ENCODE measurements around the gene TRIM71.
"Not testable (repeated sequence)": the region's sequence is repeated elsewhere in the genome, so short reads cannot be mapped to it uniquely, and the experiment has no call there.

The TRIM71 gene

GRCh38 chr3:32895701-32896100 is 77.9 kb downstream of the TRIM71 start:
- DNase-seq = no peak

- no peak for DNase-seq
Measured at GRCh38 chr3:32896143-32896542, 78.3 kb downstream of the TRIM71 start.

DNA sequence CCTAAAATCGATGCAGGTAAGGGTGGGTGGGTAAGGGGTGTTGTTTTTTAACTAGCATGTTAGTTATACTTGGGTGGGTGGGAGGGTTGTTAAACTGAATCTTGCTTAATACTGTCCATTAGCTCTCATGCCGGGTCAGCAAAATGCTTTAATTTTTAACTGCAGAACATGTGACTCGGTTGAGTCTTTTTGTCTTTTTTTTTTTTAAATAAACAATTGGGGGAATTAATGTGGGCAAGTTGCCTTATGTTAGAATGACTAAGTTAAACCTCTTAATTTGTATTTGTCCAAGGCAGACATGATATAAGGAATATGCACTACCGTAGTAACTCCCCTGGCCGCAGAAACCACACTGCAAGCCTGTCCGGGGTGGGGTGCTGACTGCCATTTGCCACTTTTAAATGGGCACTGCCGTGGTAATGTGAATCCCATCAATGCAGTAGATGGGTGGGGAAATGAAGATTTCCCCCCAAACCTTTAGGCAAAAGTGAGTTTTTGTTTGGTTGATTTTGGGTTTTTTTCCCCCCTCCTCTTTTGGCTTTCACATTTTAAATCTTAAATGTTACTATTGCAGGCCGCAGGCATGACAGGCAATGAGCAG is 79.3 kb downstream of the TRIM71 start:
- no peak for DNase-seq

GRCh38 chr3:32897981-32898623 is 80.3 kb downstream of the TRIM71 start:
- no peak for DNase-seq

DNA sequence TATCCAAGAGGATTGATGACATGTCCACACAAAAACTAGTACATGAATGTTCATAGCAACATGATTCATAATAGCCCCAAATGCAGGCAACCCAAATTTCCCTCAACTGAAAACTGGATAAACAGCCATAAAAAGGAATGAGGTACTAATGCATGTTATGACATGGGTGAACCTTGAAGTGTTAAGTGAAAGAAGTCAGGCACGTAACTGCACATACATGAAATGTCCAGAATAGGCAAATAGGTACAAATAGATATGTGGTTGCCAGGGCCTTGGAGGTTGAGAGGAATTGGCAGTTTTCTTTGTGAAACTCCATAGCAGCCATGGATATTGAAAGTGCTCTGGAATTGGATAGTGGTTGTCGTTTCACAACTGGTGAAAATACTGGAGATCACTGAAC is 81.5 kb downstream of the TRIM71 start:
- DNase-seq = no peak

GRCh38 chr3:32901005-32901932 is 83.5 kb downstream of the TRIM71 start:
- DNase-seq = no peak

- DNase-seq = not testable (repeated sequence)
Measured at GRCh38 chr3:32902887-32903371, 85.1 kb downstream of the TRIM71 start.

DNA sequence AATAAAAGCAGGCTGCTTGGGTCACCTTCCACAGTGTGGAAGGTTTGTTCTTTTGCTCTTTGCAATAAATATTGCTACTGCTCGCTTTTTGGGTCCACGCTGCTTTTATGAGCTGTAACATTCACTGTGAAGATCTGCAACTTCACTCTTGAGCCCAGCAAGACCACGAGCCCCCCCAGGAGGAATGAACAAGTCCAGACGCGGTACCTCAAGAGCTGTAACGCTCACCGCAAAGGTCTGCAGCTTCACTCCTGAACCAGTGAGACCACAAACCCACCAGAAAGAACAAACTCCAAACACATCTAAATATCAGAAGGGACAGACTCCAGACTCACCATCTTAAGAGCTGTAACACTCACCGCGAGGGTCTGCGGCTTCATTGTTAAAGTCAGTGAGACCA is 86.2 kb downstream of the TRIM71 start:
- no peak for DNase-seq

DNA sequence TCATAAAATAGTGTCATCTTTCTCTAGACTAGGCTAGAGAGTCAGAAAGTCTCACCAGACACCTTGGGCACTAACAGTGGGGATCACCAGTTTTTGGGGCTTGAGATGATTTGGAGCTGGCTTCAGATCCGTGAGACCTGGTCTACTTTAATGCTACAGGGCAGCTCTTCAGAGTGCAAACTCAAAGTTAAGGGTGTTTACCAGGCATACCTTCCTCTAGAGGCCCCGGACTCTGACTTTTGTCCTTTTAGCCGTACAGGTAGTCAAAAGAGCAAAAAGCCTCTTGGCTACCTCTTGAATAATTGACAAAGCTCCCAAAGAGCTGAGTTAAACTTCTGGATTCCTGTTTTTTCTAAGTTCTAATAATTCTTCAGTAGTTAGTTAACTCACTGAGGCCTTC is 92.2 kb downstream of the TRIM71 start:
- DNase-seq = no peak

GRCh38 chr3:32910954-32911353 is 93.2 kb downstream of the TRIM71 start:
- no peak for DNase-seq

GRCh38 chr3:32912046-32912445 is 94.2 kb downstream of the TRIM71 start:
- DNase-seq = no peak

- DNase-seq = no peak
Measured at GRCh38 chr3:32913790-32914446, 96.1 kb downstream of the TRIM71 start.

GRCh38 chr3:32919920-32920319 is 102.1 kb downstream of the TRIM71 start:
- DNase-seq = no peak

DNA sequence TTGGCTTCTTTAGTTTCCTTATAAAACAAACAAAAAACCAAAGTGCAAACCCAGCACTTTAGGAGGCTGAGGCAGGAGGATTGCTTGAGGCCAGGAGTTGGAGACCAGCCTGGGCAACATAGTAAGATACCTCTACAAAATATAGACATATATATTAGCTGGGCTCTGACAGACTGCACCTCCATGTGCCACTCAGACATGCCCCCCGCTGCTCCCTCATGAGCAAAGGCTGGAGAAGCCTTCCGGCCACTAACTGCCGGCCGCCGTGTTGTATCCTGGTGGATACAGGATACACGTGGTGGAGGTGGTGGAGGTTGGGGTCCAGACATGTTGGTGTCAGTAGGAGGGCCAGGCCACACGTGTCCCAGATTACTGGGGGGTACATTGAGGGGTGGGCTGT is 104.3 kb downstream of the TRIM71 start:
- no peak for DNase-seq

GRCh38 chr3:32930161-32930560 is 112.4 kb downstream of the TRIM71 start:
- DNase-seq = no peak

DNA sequence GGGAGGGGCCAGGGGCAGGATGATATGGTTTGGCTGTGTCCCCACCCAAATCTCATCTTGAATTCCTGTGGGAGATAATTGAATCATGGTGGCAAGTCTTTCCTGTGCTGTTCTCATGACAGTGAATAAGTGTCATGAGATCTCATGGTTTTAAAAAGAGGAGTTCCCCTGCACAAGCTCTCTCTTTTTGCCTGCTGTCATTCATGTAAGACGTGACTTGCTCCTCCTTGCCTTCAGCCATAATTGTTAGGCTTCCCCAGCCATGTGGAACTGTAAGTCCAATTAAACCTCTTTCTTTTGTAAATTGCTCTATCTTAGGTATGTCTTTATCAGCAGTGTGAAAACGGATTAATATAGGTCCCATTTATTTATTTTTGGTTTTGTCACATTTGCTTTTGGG is 113.5 kb downstream of the TRIM71 start:
- not testable (repeated sequence) for DNase-seq

DNA sequence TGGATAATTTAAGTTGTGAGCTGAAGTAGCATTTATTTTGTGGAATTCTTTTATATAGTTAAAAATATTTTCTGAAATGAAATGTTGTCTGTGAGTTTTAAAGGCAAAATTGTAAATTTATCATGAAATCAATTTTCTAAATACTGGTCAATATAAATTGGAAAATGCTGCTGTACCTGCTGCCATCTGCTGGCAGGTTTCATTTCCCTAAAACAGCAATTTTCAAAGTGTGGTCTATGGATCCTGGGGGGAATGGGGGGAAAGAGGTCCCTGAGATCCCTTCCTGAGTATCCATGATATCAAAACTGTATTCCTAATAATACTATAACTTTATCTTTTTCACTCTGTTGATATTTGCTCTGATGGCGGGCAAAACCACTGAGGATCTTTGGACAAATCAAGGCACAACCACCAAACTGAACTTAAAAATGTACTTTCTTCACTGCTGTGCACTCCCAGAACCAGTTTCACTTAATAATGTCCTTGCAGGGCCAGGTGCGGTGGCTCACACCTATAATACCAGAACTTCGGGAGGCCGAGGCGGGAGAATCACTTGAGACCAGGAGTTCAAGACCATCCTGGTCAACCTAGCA is 116.4 kb downstream of the TRIM71 start:
- DNase-seq = peak; percentile 28

GRCh38 chr3:32937331-32937730 is 119.5 kb downstream of the TRIM71 start:
- no peak for DNase-seq

- not testable (repeated sequence) for DNase-seq
Measured at GRCh38 chr3:32939531-32940284, 121.9 kb downstream of the TRIM71 start.

DNA sequence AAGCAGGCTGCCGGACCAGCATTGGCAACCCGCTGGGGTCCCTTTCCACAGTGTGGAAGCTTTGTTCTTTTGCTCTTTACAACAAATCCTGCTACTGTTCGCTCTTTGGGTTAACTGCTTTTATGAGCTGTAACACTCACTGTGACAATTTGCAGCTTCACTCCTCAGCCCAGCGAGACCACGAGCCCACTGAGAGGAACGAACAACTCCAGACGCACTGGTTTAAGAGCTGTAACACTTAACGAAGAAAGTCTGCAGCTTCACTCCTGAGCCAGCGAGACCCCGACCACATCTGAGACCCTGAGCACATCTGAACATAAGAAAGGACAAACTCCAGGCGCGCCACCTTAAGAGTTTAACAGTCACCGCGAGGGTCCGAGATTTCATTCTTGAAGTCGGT is 122.9 kb downstream of the TRIM71 start:
- no peak for DNase-seq

GRCh38 chr3:32945136-32945535 is 127.3 kb downstream of the TRIM71 start:
- DNase-seq = no peak

- DNase-seq = not testable (repeated sequence)
Measured at GRCh38 chr3:32945598-32945997, 127.8 kb downstream of the TRIM71 start.

All from inflammatory macrophage treated with lipopolysaccharide for 4 hours (primary cell).